ENCODE results near the gene DCTPP1. TPM values are rescaled to one million over a fixed set of nuclear protein-coding genes. Genes with fewer than 3 reads are reported as not detected.
"Not testable (repeated sequence)": the region's sequence is repeated elsewhere in the genome, so short reads cannot be mapped to it uniquely, and the experiment has no call there.

The DCTPP1 gene
- polyA plus RNA-seq (2013, experiment 1 of 2; ENCODE audit: insufficient read length) = 32.7 TPM
- 35.5 TPM for polyA plus RNA-seq (2013, experiment 2 of 2; ENCODE audit: insufficient read length)

GRCh38 chr16:30429678-30430427 is at the start of gene DCTPP1:
TSS of gene DCTPP1 (minus strand) at chr16:30430030. CDS start at chr16:30429980, 50 bp downstream.
- peak; percentile 98 for DNase-seq

- no peak for DNase-seq
These were observed 49.1 kb upstream of the DCTPP1 start for GRCh38 chr16:30478766-30479478.

GRCh38 chr16:30477773-30478172 is 47.9 kb upstream of the DCTPP1 start:
- not testable (repeated sequence) for DNase-seq

- no peak for DNase-seq
These were observed 47.2 kb upstream of the DCTPP1 start for GRCh38 chr16:30476991-30477390.

- DNase-seq = no peak
These were observed 44.9 kb upstream of the DCTPP1 start for GRCh38 chr16:30474684-30475083.

- no peak for DNase-seq
These were observed 44.2 kb upstream of the DCTPP1 start for GRCh38 chr16:30474074-30474452.

- DNase-seq = no peak
These were observed 43.6 kb upstream of the DCTPP1 start for GRCh38 chr16:30473231-30474073.

- no peak for DNase-seq
These were observed 42.6 kb upstream of the DCTPP1 start, which contains the start of gene ITGAL for GRCh38 chr16:30472328-30472942. TSS of gene ITGAL (plus strand) at chr16:30472742. CDS start at chr16:30472838, 96 bp downstream.

GRCh38 chr16:30470632-30470995 is 40.8 kb upstream of the DCTPP1 start:
- DNase-seq = no peak

GRCh38 chr16:30470170-30470512 is 40.3 kb upstream of the DCTPP1 start:
- DNase-seq = no peak

GRCh38 chr16:30464078-30464477 is 34.2 kb upstream of the DCTPP1 start:
- no peak for DNase-seq

GRCh38 chr16:30461426-30461825 is 31.6 kb upstream of the DCTPP1 start:
- DNase-seq = not testable (repeated sequence)

GRCh38 chr16:30459456-30459855 is 29.6 kb upstream of the DCTPP1 start:
- no peak for DNase-seq

- no peak for DNase-seq
These were observed 28.9 kb upstream of the DCTPP1 start for GRCh38 chr16:30458561-30459394.

- no peak for DNase-seq
These were observed 28.1 kb upstream of the DCTPP1 start for GRCh38 chr16:30457743-30458560.

GRCh38 chr16:30457256-30457655 is 27.4 kb upstream of the DCTPP1 start:
- DNase-seq = no peak

- DNase-seq = no peak
These were observed 26.5 kb upstream of the DCTPP1 start for GRCh38 chr16:30456302-30456701.

- not testable (repeated sequence) for DNase-seq
These were observed 23.1 kb upstream of the DCTPP1 start for GRCh38 chr16:30452709-30453580.

- DNase-seq = no peak
These were observed 19.2 kb upstream of the DCTPP1 start for GRCh38 chr16:30449116-30449435.
